GM08714 (cell line): ENCODE results near the gene CCDC3.

Experiments
- H3K4me3 ChIP-seq: fragments of 200-500 bp; sonication (Bioruptor generic); 2 replicates; pipeline ENCODE4 v1.5.1; 2014; ENCODE audit warnings: mild to moderate bottlenecking, low read length, inconsistent platforms
- ZNF274 ChIP-seq: IDR thresholded peaks from 2 replicates; pipeline ENCODE4 v1.6.1; 2012; ENCODE audit warnings: mild to moderate bottlenecking, low read depth, low read length

The CCDC3 gene

GRCh38 chr10:12929381-12929780, 72.1 kb downstream of the CCDC3 start:
- TF ChIP-seq ZNF274 = no peak
- H3K4me3 ChIP-seq = no peak overlapping the region

- H3K4me3 ChIP-seq = no peak overlapping the region
- no peak for TF ChIP-seq ZNF274
Observed at GRCh38 chr10:12928571-12928970, 72.9 kb downstream of the CCDC3 start.

- no peak for TF ChIP-seq ZNF274
Observed at GRCh38 chr10:12927896-12928295, 73.6 kb downstream of the CCDC3 start.

GRCh38 chr10:12925845-12926244, 75.7 kb downstream of the CCDC3 start:
- TF ChIP-seq ZNF274 = no peak
- no peak overlapping the region for H3K4me3 ChIP-seq

More at GRCh38 chr10:12927896-12928295, 73.6 kb downstream of the CCDC3 start:
- H3K4me3 ChIP-seq = no peak overlapping the region

GRCh38 chr10:12924911-12925310, 76.6 kb downstream of the CCDC3 start:
- no peak overlapping the region for H3K4me3 ChIP-seq
- no peak for TF ChIP-seq ZNF274

GRCh38 chr10:12922117-12922900, 79.2 kb downstream of the CCDC3 start:
- H3K4me3 ChIP-seq = no peak overlapping the region
- TF ChIP-seq ZNF274 = no peak

- H3K4me3 ChIP-seq = no peak overlapping the region
- TF ChIP-seq ZNF274 = no peak
Observed at GRCh38 chr10:12921163-12921562, 80.3 kb downstream of the CCDC3 start.

- H3K4me3 ChIP-seq = no peak overlapping the region
- TF ChIP-seq ZNF274 = no peak
Observed at GRCh38 chr10:12919574-12919973, 81.9 kb downstream of the CCDC3 start.

- H3K4me3 ChIP-seq = no peak overlapping the region
- TF ChIP-seq ZNF274 = no peak
Observed at GRCh38 chr10:12916587-12916986, 84.9 kb downstream of the CCDC3 start.

GRCh38 chr10:12915637-12916168, 85.8 kb downstream of the CCDC3 start:
- no peak for TF ChIP-seq ZNF274
- no peak overlapping the region for H3K4me3 ChIP-seq

GRCh38 chr10:12914111-12914510, 87.4 kb downstream of the CCDC3 start:
- no peak for TF ChIP-seq ZNF274

GRCh38 chr10:12911795-12912194, 89.7 kb downstream of the CCDC3 start:
- no peak for TF ChIP-seq ZNF274
- no peak overlapping the region for H3K4me3 ChIP-seq

More at GRCh38 chr10:12914111-12914510, 87.4 kb downstream of the CCDC3 start:
- H3K4me3 ChIP-seq = no peak overlapping the region

- no peak for TF ChIP-seq ZNF274
- H3K4me3 ChIP-seq = no peak overlapping the region
Observed at GRCh38 chr10:12910835-12911234, 90.7 kb downstream of the CCDC3 start.

GRCh38 chr10:12909836-12910185, 91.7 kb downstream of the CCDC3 start:
- H3K4me3 ChIP-seq = no peak overlapping the region
- no peak for TF ChIP-seq ZNF274

GRCh38 chr10:12909182-12909835, 92.2 kb downstream of the CCDC3 start:
- TF ChIP-seq ZNF274 = no peak
- H3K4me3 ChIP-seq = no peak overlapping the region
